K562 (cell line): Measurements from ENCODE around the gene CROCC2. TPM values are rescaled to one million over a fixed set of nuclear protein-coding genes. Genes with fewer than 3 reads are reported as not detected.

Experiments used
- ATAC-seq: fragments of 200-7000 bp; cut with Tn5 transposase; 3 replicates; pipeline ENCODE4 v1.9.1; 2020; ENCODE audit warnings: moderate library complexity
- BruUV-seq: library from RNA; stranded (reverse); fragments of 400-500 nt; replicated peaks from 2 replicates; lab custom pipeline; 2021; lab: Mats Ljungman, UMichigan
- CTCF ChIA-PET: fragments of 300-600 bp; formaldehyde crosslinking; extraction: SDS; loops from one replicate; lab custom pipeline; 2021; ENCODE audit warnings: low intra/inter-chr PET ratio; lab: Yijun Ruan, JAX
- POLR2A ChIA-PET: fragments of 300-600, 350-650 bp; sonication (Branson Sonifier 250); formaldehyde crosslinking; extraction: SDS; loops from one replicate; lab custom pipeline; 2021; ENCODE audit warnings: antibody characterized with exemption, inconsistent platforms; lab: Yijun Ruan, JAX
- DNase-seq, 4 experiments: peaks; one replicate each; pipeline versions ENCODE4 v3.0.0 to v3.0.0-alpha.2; 2011 to 2018; ENCODE audit warnings: low spot score in 3 of 4, mixed read lengths in 3 of 4; ENCODE audit errors: extremely low read depth in 1 of 4
- FAIRE-seq: peaks from 2 replicates; lab custom pipeline; 2011; peaks lifted over from hg19 to GRCh38; lab: Jason Lieb, UNC
- H2AFZ ChIP-seq: 2 replicates; pipeline ENCODE4 v1.6.0; 2011; ENCODE audit warnings: low read depth, low read length, control low read depth, inconsistent platforms
- H3K27ac ChIP-seq: fragments of 200-600 bp; 3 replicates; pipeline ENCODE4 v1.8.0; 2011; ENCODE audit warnings: low read depth, mild to moderate bottlenecking, control low read depth, inconsistent platforms, low read length, moderate library complexity, mixed read lengths; ENCODE audit errors: extremely low read depth
- H3K27me3 ChIP-seq, 2 experiments: fragments of 300-600 bp in 1 of 2; 2 replicates in 1 of 2; 3 replicates in 1 of 2; pipeline versions ENCODE4 v1.6.0 to v1.8.0; 2011; ENCODE audit warnings: inconsistent platforms in 2 of 2, low read length in 2 of 2, mild to moderate bottlenecking in 1 of 2, mixed read lengths in 1 of 2, moderate library complexity in 1 of 2; ENCODE audit not compliant: control insufficient read depth in 2 of 2, insufficient read depth in 2 of 2
- H3K36me3 ChIP-seq: fragments of 300-600 bp; 3 replicates; pipeline ENCODE4 v1.8.0; 2011; ENCODE audit warnings: mild to moderate bottlenecking, low read length, inconsistent platforms; ENCODE audit not compliant: control insufficient read depth, insufficient read depth
- H3K4me1 ChIP-seq, 2 experiments: fragments of 200-600 bp in 1 of 2; replicated peaks in 1 of 2; 2 replicates in 1 of 2; 3 replicates in 1 of 2; pipeline versions ENCODE4 v1.5.1 to v1.8.0; 2011; ENCODE audit warnings: inconsistent platforms in 2 of 2, low read length in 2 of 2, mild to moderate bottlenecking in 1 of 2, mixed read lengths in 1 of 2, moderate library complexity in 1 of 2; ENCODE audit not compliant: control insufficient read depth in 2 of 2, insufficient read depth in 2 of 2
- H3K4me2 ChIP-seq: 2 replicates; pipeline ENCODE4 v1.6.1; 2011; ENCODE audit warnings: low read length, control low read depth, inconsistent platforms, mixed read lengths; ENCODE audit not compliant: insufficient read depth
- H3K4me3 ChIP-seq: fragments of 200-600 bp; sonication (generic), shearing (Covaris generic); 2 replicates; pipeline ENCODE4 v1.5.1; 2016; ENCODE audit warnings: control low read depth, inconsistent platforms
- H3K79me2 ChIP-seq: fragments of 200-600 bp; 3 replicates; pipeline ENCODE4 v1.8.0; 2011; ENCODE audit warnings: low read length, inconsistent platforms; ENCODE audit not compliant: control insufficient read depth, insufficient read depth
- H3K9ac ChIP-seq, 2 experiments: 2 replicates each; pipeline versions ENCODE4 v1.6.0 to v1.6.1; 2011; ENCODE audit warnings: low read depth in 2 of 2, low read length in 2 of 2, control low read depth in 1 of 2, inconsistent platforms in 1 of 2, mild to moderate bottlenecking in 1 of 2, mixed read lengths in 1 of 2; ENCODE audit not compliant: insufficient read depth in 1 of 2
- H3K9me1 ChIP-seq: one replicate; pipeline ENCODE4 v1.6.0; 2011; ENCODE audit warnings: inconsistent platforms, mild to moderate bottlenecking, low read length, moderate library complexity; ENCODE audit not compliant: control insufficient read depth, insufficient read depth
- H3K9me3 ChIP-seq: replicated peaks from 2 replicates; pipeline ENCODE4 v1.5.1; 2011; ENCODE audit warnings: low read depth, low read length, inconsistent platforms; ENCODE audit not compliant: control insufficient read depth, insufficient read depth
- H4K20me1 ChIP-seq: replicated peaks from 2 replicates; pipeline ENCODE4 v1.6.1; 2011; ENCODE audit warnings: low read length, inconsistent platforms, mixed read lengths; ENCODE audit not compliant: control insufficient read depth, insufficient read depth
- CHD2 ChIP-seq: IDR thresholded peaks from 2 replicates; pipeline ENCODE4 v1.6.1; 2011; ENCODE audit warnings: low read depth, low read length
- KDM2B ChIP-seq: fragments of 250-450 bp; sonication (Bioruptor Pico); IDR thresholded peaks from 2 replicates; pipeline ENCODE4 v1.8.0; 2021; ENCODE audit warnings: mild to moderate bottlenecking, moderate library complexity
- KDM5B ChIP-seq: fragments of 200-600 bp; sonication (generic); IDR thresholded peaks from 2 replicates; pipeline ENCODE4 v1.6.1; 2012; ENCODE audit warnings: low read depth, mild to moderate bottlenecking, moderate library complexity, low read length, control low read depth, inconsistent platforms; ENCODE audit not compliant: insufficient replicate concordance
- MCM5 ChIP-seq: fragments of 450-650 bp; IDR thresholded peaks from 2 replicates; pipeline ENCODE4 v1.6.1; 2016; ENCODE audit warnings: low read depth
- PHF20 ChIP-seq: fragments of 450-650 bp; IDR thresholded peaks from 2 replicates; pipeline ENCODE4 v1.6.1; 2018; ENCODE audit not compliant: partially characterized antibody
- PHTF2 ChIP-seq: fragments of 250-450 bp; sonication (Bioruptor Pico); IDR thresholded peaks from 2 replicates; pipeline ENCODE4 v1.5.0; 2021; ENCODE audit warnings: mild to moderate bottlenecking
- SMARCA5 ChIP-seq: fragments of 450-650 bp; IDR thresholded peaks from 2 replicates; pipeline ENCODE4 v1.6.1; 2016
- SMARCC2 ChIP-seq: fragments of 450-650 bp; IDR thresholded peaks from 2 replicates; pipeline ENCODE4 v1.6.1; 2017; ENCODE audit warnings: antibody characterized with exemption, moderate library complexity, mild to moderate bottlenecking, low read depth
- ZNF583 ChIP-seq: fragments of 250-450 bp; sonication (Bioruptor Pico); IDR thresholded peaks from 2 replicates; pipeline ENCODE4 v1.4.0; 2020
- WGBS: fragments of 100-300 bp; shearing (Covaris generic); methylation state at CpG from one replicate; pipeline ENCODE4 v1.1.6; 2016; ENCODE audit warnings: low coverage, mixed read lengths; ENCODE audit not compliant: insufficient coverage; ENCODE audit errors: missing lambda C conversion rate; 5-methylcytosine and 5-hydroxymethylcytosine counted together
- in situ Hi-C: fragments of 300-500 bp; cut with MboI; formaldehyde crosslinking; loops from 4 replicates; pipeline ENCODE4 v1.15.0; 2018; ENCODE audit warnings: inconsistent platforms, mixed read lengths
- intact Hi-C: fragments of 100-400 bp; cut with micrococcal nuclease; formaldehyde crosslinking; loops from 2 replicates; pipeline ENCODE4 v1.14.2; 2022
- polyA plus RNA-seq, 8 experiments: library from polyadenylated mRNA; depleted of rRNA in 4 of 8; stranded (reverse) in 5 of 8; unstranded in 3 of 8; fragments of >200 nt; fragmentation: Nextera tagmentation in 2 of 8; fragmentation: Illumina TruSeq in 1 of 8; extraction: Ambion mirVana in 2 of 8; extraction: Trizol in 1 of 8; gene quantifications; 2 replicates each; pipeline versions ENCODE4 v1.2.1 to v1.2.3, GENCODE V29; 2011 to 2014; ENCODE audit warnings: inconsistent platforms in 1 of 8, missing spikeins in 1 of 8
- total RNA-seq, 7 experiments: library from RNA; depleted of rRNA in 6 of 7; stranded (reverse); fragments of >200 nt in 6 of 7; fragmentation: Illumina TruSeq in 2 of 7; extraction: Trizol in 2 of 7; gene quantifications; 2 replicates each; pipeline versions ENCODE4 v1.2.1 to v1.2.3, GENCODE V29; 2011 to 2021; ENCODE audit warnings: low replicate concordance in 1 of 7
- TF ChIP-seq, protein P1 (sequence below), 2 experiments: fragments of 450-650 bp in 1 of 2; IDR thresholded peaks; 2 replicates each; pipeline ENCODE4 v1.6.1; 2011 to 2017; ENCODE audit warnings: low read depth in 2 of 2, antibody characterized with exemption in 1 of 2, borderline replicate concordance in 1 of 2, low read length in 1 of 2, mild to moderate bottlenecking in 1 of 2, mixed read lengths in 1 of 2; ENCODE audit not compliant: control insufficient read depth in 1 of 2

The CROCC2 gene
- total and polyA plus RNA-seq, 9 of the 15 experiments (the other 6 are each of a cell fraction or from before 2014, with no cell fraction given): not detected

DNA sequence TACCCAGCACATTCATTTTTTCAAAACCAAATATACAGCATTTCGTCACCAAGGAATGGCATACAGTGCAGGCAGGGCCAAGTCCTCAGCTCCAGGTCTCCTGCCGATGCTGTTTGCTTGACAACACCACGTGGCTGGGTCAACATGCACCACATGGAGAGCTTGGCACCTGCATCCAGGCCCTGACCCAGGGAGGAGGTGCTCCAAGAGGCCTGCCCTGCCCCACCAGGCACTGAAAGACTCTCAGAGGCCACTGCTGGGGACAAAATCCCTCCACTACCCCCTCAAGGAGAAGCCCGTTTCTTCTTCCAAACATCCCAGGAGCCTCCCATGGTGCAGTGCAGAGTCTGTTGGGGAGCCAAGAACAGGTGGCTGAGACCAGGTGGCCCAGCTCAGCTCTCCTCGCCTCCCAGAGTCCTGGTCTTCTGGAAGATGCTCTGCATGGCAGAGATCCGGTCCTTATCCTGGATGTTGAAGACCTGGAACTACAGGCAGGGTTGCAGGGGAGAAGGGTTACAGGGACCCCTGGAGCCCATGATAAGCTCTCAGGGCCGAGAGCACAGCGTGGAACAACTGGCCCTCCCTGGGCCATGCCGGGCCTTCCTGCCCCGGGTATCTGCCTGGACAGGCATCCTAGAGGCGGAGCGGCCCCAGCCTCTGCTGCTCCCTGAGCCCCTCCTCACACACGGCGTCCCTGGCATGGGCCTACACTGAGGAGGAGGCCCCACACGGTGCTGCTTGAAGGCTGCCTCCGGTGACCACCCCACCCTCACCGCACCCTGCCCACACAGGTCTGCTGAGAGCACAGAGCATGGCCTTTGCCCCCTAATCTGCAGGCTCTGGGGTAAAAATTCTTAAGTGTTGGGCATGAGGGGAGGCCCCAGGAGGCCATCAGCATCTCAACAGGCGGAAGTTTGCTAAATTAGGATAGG, 19.2 kb upstream of the CROCC2 start:
- 4% methylated on average over 11 of the region's 18 CpGs for WGBS
- Histone ChIP-seq H3K79me2 (no peaks in the 10 kb centered on the region), H3K36me3 (no peaks in the 10 kb centered on the region), H3K9me1 (no peaks in the 10 kb centered on the region), H2AFZ (no peak overlapping the region), H3K27ac (no peak overlapping the region), H3K4me3 (no peak overlapping the region), H3K4me1 (peaks cover 0 to 5% of the 10 kb centered on the region in 2 experiments; a peak in 2 of 5 replicates), H4K20me1 (no peaks in the 10 kb centered on the region), H3K4me2 (no peak overlapping the region), H3K9ac (no peak overlapping the region), H3K9me3 (no peaks in the 10 kb centered on the region), H3K27me3 (peaks cover 0 to 4% of the 10 kb centered on the region in 2 experiments; a peak in 2 of 5 replicates)
- intact Hi-C loops: no loop called here
- CTCF ChIA-PET: no interaction called here
- POLR2A ChIA-PET: interaction anchor here (0.5 kb wide), 1 partner anchor 159 kb away, joined by 5 read pairs; no protein-coding TSS in a partner anchor
- TF ChIP-seq SMARCA5: no peak
- TF ChIP-seq MCM5: no peak
- no peak for TF ChIP-seq PHF20
- DNase-seq (no peak), FAIRE-seq (no peak), ATAC-seq (no peak)
- no TSS peak for BruUV-seq
- in situ Hi-C loops: no loop called here

DNA sequence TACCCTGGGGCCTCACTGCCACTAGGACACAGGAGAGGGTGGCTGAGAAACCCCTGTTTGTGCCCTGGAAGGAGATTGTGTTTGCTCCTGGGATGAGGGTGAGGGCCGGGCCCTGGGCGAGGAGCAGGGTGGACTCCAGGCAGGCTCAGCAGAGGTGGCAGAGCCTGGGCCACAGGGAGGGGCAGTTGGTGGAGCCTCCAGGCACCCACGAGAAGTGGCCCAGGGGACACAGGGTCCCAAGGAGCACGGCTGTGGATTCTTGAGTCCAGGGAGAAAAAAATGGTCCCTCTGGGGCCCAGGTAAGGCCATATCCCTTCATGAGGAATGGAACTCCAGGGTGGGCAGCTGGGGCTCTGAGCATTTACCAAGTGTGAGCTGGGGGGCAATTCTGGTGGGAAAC, 18.5 kb upstream of the CROCC2 start:
- Histone ChIP-seq H3K4me1 (peaks cover 0 to 5% of the 10 kb centered on the region in 2 experiments; a peak in 2 of 5 replicates), H3K9ac (no peak overlapping the region), H3K9me3 (no peaks in the 10 kb centered on the region), H2AFZ (no peak overlapping the region), H3K4me3 (no peak overlapping the region), H3K9me1 (no peaks in the 10 kb centered on the region), H3K27me3 (peaks cover 0 to 4% of the 10 kb centered on the region in 2 experiments; a peak in 2 of 5 replicates), H3K36me3 (no peaks in the 10 kb centered on the region), H3K4me2 (no peak overlapping the region), H4K20me1 (no peaks in the 10 kb centered on the region), H3K79me2 (no peaks in the 10 kb centered on the region), H3K27ac (no peak overlapping the region)
- CTCF ChIA-PET: no interaction called here
- intact Hi-C loops (no loop called here), in situ Hi-C loops (no loop called here)
- no TSS peak for BruUV-seq
- DNase-seq: no peak
- POLR2A ChIA-PET: no interaction called here
- no peak for FAIRE-seq
- no peak for ATAC-seq
- 0% methylated on average over 1 of the region's 4 CpGs for WGBS
- TF ChIP-seq SMARCC2 (no peak), KDM5B (no peak), KDM2B (CRISPR knock-in tag) (no peak), ZNF583 (CRISPR knock-in tag) (no peak), PHTF2 (CRISPR knock-in tag) (no peak), CHD2 (no peak)
- TF ChIP-seq, protein P1, sequence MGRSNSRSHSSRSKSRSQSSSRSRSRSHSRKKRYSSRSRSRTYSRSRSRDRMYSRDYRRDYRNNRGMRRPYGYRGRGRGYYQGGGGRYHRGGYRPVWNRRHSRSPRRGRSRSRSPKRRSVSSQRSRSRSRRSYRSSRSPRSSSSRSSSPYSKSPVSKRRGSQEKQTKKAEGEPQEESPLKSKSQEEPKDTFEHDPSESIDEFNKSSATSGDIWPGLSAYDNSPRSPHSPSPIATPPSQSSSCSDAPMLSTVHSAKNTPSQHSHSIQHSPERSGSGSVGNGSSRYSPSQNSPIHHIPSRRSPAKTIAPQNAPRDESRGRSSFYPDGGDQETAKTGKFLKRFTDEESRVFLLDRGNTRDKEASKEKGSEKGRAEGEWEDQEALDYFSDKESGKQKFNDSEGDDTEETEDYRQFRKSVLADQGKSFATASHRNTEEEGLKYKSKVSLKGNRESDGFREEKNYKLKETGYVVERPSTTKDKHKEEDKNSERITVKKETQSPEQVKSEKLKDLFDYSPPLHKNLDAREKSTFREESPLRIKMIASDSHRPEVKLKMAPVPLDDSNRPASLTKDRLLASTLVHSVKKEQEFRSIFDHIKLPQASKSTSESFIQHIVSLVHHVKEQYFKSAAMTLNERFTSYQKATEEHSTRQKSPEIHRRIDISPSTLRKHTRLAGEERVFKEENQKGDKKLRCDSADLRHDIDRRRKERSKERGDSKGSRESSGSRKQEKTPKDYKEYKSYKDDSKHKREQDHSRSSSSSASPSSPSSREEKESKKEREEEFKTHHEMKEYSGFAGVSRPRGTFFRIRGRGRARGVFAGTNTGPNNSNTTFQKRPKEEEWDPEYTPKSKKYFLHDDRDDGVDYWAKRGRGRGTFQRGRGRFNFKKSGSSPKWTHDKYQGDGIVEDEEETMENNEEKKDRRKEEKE (IDR thresholded peaks at IDR 0.05; ENCODE audit: borderline replicate concordance in 1 of 2, control insufficient read depth in 1 of 2, low read depth in 2 of 2, low read length in 1 of 2): no peak
